ENCODE measurements around the gene PLOD2. TPM values are rescaled to one million over a fixed set of nuclear protein-coding genes. Genes with fewer than 3 reads are reported as not detected.

Gene PLOD2
- total RNA-seq, 2 experiments from 2014 or later, result 0.65 to 2.0 TPM

DNA sequence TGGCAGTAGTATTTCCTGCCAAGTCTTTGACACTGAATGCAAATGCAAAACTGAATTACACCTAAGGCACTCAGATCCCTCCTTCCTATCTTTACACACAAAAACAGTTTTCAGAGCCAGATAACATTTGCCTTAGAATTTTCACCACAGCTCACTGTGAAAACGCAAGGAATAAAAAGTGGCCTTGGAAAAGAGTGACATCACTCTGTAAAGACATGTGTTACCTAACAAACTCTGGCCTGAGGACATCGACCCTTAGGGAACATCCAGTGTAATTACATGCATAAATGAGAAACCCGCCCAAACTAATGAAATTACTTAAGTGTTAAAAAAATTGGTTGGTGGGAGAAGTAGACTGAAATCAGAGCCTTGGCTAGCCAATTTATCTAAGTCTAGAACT lies 88.9 kb downstream of the PLOD2 start:
- Mint-ChIP-seq H3K27me3 (no peaks in the 10 kb centered on the region), H3K4me3 (no peak overlapping the region), H3K36me3 (ENCODE audit: low read depth) (no peaks in the 10 kb centered on the region), H3K4me1 (ENCODE audit: low read depth) (no peaks in the 10 kb centered on the region), H3K9me3 (no peaks in the 10 kb centered on the region), H3K27ac (no peak overlapping the region)
- ATAC-seq, result no peak
- no peak for DNase-seq
- intact Hi-C loops (cut with micrococcal nuclease), result no loop called here
- TF ChIP-seq CTCF (IDR thresholded peaks at IDR 0.05), result no peak
- CTCF ChIA-PET, result no interaction called here
- POLR2A ChIA-PET, result interaction anchor here (0.7 kb wide), 1 partner anchor 444 kb away, joined by 3 read pairs; no protein-coding TSS in a partner anchor

- TF ChIP-seq CTCF (IDR thresholded peaks at IDR 0.05), result no peak
- no peaks in the 10 kb centered on the region for H3K36me3 Mint-ChIP-seq (ENCODE audit: low read depth)
- no peaks in the 10 kb centered on the region for H3K9me3 Mint-ChIP-seq
- no peaks in the 10 kb centered on the region for H3K27me3 Mint-ChIP-seq
- no peak for DNase-seq
- intact Hi-C loops (cut with micrococcal nuclease), result no loop called here
- H3K27ac Mint-ChIP-seq, result no peak overlapping the region
- ChIA-PET CTCF (no interaction called here), POLR2A (interaction anchor here (0.7 kb wide), 1 partner anchor 445 kb away, joined by 3 read pairs; no protein-coding TSS in a partner anchor)
- H3K4me3 Mint-ChIP-seq, result no peak overlapping the region
- H3K4me1 Mint-ChIP-seq (ENCODE audit: low read depth), result no peaks in the 10 kb centered on the region
- ATAC-seq, result no peak
Observed at GRCh38 chr3:146071632-146072031, 89.4 kb downstream of the PLOD2 start.

GRCh38 chr3:146067048-146067447 lies 93.9 kb downstream of the PLOD2 start:
- CTCF ChIA-PET, result no interaction called here

GRCh38 chr3:146065573-146066006 lies 95.4 kb downstream of the PLOD2 start:
- ChIA-PET CTCF (interaction anchor here (0.9 to 2.9 kb wide), 13 partner anchors 10 to 576 kb away, joined by 3 to 40 read pairs (median 5); partner anchors contain the start of gene PLOD2), POLR2A (no interaction called here)
- Mint-ChIP-seq H3K27ac (no peak overlapping the region), H3K27me3 (no peaks in the 10 kb centered on the region), H3K4me3 (no peak overlapping the region), H3K4me1 (ENCODE audit: low read depth) (no peaks in the 10 kb centered on the region), H3K36me3 (ENCODE audit: low read depth) (no peaks in the 10 kb centered on the region), H3K9me3 (no peaks in the 10 kb centered on the region)
- DNase-seq, result peak; percentile 23
- intact Hi-C loops (cut with micrococcal nuclease), result loop anchor here (10.0 kb wide), 1 partner anchor 119 kb away; no protein-coding TSS in a partner anchor
- no peak for ATAC-seq
- TF ChIP-seq CTCF (IDR thresholded peaks at IDR 0.05), result peak; percentile 82

More at GRCh38 chr3:146067048-146067447, 93.9 kb downstream of the PLOD2 start:
- no peak for TF ChIP-seq CTCF (IDR thresholded peaks at IDR 0.05)
- no peaks in the 10 kb centered on the region for H3K27me3 Mint-ChIP-seq
- no peak overlapping the region for H3K27ac Mint-ChIP-seq
- no peak overlapping the region for H3K4me3 Mint-ChIP-seq
- DNase-seq (no peak), ATAC-seq (no peak)
- no peaks in the 10 kb centered on the region for H3K36me3 Mint-ChIP-seq (ENCODE audit: low read depth)
- POLR2A ChIA-PET, result no interaction called here
- no peaks in the 10 kb centered on the region for H3K4me1 Mint-ChIP-seq (ENCODE audit: low read depth)
- no peaks in the 10 kb centered on the region for H3K9me3 Mint-ChIP-seq
- intact Hi-C loops (cut with micrococcal nuclease), result loop anchor here (10.0 kb wide), 1 partner anchor 118 kb away; no protein-coding TSS in a partner anchor

DNA sequence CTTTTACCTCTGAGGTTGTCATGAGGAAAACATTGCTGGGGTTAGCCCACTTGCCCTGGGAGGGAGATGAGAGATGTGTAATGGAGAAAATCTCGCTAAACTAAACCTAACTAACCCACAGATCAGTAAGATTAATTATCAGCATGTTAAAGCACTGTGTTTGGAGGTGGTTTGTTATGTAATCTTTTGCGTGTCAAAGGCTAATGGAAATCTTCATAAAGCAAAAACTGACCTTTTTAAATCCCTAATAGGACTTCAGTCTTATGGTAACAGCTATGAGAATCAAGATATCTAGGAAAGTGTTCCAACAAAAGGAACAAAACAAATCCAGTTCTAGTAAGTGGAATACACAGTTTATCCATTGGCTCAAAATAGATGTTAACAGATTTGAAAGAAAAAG lies 102.7 kb downstream of the PLOD2 start:
- DNase-seq (no peak), ATAC-seq (no peak)
- no peaks in the 10 kb centered on the region for H3K4me1 Mint-ChIP-seq (ENCODE audit: low read depth)
- H3K9me3 Mint-ChIP-seq, result no peaks in the 10 kb centered on the region
- H3K27me3 Mint-ChIP-seq, result no peaks in the 10 kb centered on the region
- no peak overlapping the region for H3K27ac Mint-ChIP-seq
- no peaks in the 10 kb centered on the region for H3K36me3 Mint-ChIP-seq (ENCODE audit: low read depth)
- ChIA-PET CTCF (no interaction called here), POLR2A (no interaction called here)
- H3K4me3 Mint-ChIP-seq, result no peak overlapping the region
- no peak for TF ChIP-seq CTCF (IDR thresholded peaks at IDR 0.05)
- intact Hi-C loops (cut with micrococcal nuclease), result no loop called here

Data from activated CD8-positive, alpha-beta T cell treated with anti-CD3 and anti-CD28 coated beads for 36 hours (primary cell).